HG02623 (cell line): ENCODE results near the gene HOXA7.

Experiments used
- ATAC-seq: cut with Tn5 transposase; IDR thresholded peaks from one replicate; pipeline ENCODE4 v1.9.1; 2021; ENCODE audit warnings: moderate library complexity; ENCODE audit not compliant: unreplicated experiment

Gene HOXA7

DNA sequence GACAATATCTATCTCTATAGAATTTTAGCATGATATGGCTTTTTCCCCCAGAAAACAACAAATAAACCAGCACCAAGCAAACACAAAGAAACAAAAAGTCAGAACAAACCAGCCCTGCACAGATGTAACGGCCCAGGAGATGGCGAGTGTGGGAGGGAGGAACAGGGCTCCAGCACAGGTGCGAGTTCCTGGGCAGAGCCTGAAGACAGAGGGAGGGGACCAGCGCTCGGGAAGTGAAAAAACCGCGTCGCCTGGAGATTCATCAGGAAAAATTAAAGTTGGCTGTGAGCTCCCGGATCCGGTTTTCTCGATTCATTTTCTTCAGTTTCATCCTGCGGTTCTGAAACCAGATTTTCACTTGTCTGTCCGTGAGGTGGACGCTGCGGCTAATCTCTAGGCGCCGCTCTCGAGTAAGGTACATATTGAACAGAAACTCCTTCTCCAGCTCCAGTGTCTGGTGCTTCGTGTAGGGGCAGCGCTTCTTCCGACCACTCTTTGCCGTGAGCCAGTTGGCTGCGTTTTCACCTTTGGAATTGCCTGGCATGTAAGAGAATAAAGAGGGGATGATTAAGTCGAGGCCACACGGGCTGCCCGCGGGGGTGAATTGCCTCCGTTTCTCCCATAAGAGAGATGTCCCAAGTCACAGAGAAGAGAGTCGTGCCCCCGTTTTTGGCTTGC, 15.3 kb upstream of the HOXA7 start:
- no peak for ATAC-seq

DNA sequence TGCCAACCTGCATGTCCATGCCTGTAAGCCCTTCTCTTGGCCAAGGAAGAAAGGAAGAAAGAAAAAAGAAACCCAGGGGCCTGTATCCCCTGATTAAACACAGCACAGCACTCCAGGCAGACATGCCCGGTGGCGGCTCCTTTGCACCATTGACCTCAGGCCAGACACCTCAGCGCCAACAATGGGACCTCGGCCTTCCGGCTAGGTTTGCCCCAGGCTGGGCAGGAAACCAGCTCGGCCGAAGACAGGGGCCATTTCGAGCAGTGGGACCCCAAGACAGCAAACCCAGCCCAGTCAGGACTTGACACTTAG, 14.8 kb upstream of the HOXA7 start:
- ATAC-seq = no peak

DNA sequence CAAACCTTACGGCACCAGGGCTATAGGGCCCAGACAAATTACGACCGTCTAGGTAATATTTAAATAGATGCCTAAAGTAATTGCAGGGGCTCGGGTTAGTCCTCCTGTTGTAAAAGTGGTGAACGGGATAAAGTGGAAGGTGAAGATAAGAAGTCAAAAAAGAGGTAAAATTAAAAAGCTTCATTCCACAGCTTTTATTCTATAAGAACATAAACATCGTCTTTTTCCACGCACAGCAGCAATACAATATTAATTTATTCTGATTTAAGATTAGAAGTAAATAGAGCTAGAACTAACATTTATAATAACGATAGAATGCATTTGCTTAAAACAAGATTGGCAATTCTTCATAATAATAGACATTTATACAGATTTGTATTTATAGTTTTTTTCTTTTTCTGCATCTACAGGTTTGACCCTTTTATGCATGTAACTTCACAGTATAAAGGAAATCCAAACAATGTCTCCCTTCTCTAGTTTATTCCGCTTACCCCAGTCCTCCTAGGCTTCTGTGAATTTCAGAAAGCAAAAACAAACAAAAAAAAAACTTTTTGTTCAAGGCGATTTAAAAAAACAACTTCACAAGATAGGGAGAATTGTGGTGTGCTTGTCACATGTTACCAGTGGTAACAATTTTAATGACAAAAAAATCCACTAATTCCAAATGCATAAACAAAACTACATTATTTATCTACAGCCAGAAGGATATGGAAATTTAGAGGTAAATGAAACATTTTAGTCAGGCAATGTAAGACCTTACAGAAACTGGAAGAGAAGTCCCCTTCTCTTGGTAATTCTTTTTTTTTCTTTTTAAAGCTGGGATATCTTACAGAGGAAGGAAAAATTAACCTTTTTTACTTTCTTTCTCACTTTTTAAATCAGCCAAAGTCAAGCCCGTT, 14.2 kb upstream of the HOXA7 start:
- ATAC-seq = no peak

DNA sequence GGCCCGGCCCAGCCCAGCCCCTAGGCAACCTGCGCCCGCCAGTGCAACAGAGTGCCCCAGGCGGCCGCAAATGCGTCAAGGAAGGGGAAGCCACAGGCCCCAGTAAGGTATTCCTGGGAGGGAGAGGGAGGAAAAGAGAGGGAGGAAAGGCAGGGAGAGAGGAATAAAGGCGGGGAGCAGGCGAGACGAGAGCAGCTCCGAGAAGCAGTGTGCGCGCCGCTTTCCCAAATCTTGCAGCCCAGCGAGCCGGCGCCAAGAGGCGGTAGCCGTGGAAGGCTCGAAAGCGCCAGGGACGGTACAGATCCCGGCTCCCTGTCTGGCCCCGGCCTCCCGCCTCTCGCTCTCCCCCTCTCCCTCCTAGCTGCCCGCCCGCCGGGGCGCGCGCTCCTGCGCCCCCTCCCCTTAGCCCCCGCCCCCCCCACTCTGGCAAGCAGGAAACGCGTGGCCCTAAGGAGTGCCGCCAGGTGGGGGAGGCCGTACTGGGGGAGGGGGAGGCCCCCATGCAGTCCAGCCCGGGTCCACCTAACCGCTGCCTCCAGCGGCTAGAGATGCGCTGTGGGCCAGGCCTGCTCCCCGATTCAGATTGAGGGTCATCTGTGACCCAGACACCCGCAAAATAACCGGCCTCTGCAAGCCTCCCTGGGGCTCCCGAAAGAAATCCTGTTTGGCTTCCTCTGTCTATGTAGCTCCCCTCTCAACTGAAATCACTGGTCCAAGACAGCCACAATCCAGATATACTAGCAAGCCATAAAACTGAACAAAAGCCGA, 13.4 kb upstream of the HOXA7 start:
- ATAC-seq = no peak

- no peak for ATAC-seq
Measured at GRCh38 chr7:27168265-27168947, 11.9 kb upstream of the HOXA7 start.

DNA sequence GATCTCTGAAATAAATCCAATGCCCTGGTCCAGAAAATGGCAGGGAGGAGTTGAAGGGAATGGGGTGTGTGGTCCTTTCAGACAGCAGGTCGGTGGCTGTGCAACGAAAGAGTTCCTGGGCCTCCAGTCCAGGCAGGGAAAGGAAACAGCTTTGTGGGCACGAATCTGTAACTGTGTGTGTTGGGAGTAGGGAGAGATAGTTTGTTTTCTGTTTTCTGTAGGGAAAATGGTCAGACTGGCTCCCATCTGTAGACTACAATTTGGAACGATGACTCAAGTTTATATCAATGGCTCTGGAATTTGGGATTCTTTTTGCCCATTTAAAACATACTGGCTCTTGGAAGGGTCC, 11.4 kb upstream of the HOXA7 start:
- no peak for ATAC-seq

DNA sequence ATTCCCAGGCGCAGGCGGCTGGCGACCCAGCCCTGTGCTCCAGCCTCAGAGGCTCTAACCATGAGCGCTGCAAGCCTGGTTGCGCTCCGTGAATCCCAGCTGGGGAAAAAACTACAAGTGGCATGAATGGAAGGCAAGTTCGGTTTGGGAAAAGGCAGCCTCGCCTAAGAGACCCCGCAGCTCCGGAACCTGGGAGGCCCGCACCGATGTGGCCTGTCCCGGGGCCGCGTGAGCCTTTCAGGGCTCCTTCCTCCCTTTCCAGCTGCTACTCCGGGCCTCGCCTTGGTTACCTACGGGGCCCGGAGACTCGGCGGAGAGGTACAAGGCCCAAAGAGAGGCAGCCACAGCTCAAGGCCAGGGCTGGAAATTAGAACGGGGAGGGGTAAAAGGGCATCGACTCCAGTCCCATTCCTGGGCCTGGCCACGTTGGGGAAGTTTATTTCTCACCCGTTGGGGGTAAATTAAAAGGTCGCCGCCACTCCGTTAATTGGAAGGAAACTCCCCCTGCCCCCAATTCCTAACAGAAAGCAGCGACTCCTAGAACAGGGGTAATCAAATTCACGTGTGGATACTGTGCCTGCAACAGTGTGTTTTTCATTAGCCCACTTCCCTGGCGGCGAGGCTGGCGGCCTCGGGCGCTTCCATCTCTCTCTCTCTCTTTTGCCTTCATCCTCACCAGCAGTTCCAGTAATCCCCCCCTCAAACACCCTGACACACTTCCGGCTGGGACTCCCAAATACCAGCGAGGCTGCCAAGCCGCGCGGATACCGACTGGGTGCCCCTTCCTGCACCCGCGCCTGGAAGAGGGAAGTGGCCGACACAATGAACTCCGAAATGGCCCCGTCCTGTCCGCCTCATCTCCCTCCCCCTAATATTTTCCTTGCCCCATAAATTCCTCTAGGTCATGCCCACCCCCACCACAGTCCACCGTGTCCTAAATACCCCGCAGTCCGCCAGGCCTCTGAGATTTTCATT, 10.3 kb upstream of the HOXA7 start:
- ATAC-seq = no peak

- no peak for ATAC-seq
Measured at GRCh38 chr7:27165996-27166530, 9.6 kb upstream of the HOXA7 start.

- no peak for ATAC-seq
Measured at GRCh38 chr7:27165089-27165995, 8.9 kb upstream of the HOXA7 start, which contains the start of gene HOXA9. HOXA9 (minus strand) TSS chr7:27165537; CDS start chr7:27165457, 80 bp downstream.

- no peak for ATAC-seq
Measured at GRCh38 chr7:27164367-27165088, 8.1 kb upstream of the HOXA7 start.

GRCh38 chr7:27164045-27164366, 7.5 kb upstream of the HOXA7 start:
- ATAC-seq = no peak

GRCh38 chr7:27163288-27164044, 7.0 kb upstream of the HOXA7 start:
- no peak for ATAC-seq

DNA sequence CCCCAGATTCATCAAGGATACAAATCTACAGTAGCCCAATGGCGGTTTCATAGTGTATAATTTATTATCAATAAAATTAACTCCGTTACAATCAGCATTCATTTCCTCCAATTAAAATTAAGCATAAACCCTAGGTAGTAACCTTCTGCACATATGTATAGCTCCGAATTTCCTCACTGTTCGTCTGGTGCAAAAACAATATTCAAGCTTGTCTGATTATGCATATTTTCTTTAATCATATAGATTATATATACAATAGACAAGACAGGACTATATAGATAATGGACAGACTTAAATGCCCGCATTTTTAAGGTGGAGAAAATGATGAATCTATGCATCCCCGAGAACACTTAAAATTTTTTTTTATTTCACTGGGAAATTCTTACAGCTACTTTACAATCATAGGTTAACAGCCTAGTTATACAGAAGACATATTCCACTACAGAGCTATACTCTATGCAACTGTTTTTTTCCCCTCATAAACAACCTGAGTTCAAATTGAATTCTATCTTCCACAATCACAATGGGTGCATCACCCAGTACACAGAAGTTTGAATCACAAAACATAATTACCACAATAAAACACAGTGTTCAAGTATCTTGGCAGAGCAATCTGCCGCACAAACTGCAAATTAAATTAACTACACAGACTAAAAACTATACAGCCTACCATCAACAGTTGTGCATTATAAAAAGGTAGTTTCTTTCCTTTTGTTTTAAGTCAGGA, 6.2 kb upstream of the HOXA7 start:
- no peak for ATAC-seq

DNA sequence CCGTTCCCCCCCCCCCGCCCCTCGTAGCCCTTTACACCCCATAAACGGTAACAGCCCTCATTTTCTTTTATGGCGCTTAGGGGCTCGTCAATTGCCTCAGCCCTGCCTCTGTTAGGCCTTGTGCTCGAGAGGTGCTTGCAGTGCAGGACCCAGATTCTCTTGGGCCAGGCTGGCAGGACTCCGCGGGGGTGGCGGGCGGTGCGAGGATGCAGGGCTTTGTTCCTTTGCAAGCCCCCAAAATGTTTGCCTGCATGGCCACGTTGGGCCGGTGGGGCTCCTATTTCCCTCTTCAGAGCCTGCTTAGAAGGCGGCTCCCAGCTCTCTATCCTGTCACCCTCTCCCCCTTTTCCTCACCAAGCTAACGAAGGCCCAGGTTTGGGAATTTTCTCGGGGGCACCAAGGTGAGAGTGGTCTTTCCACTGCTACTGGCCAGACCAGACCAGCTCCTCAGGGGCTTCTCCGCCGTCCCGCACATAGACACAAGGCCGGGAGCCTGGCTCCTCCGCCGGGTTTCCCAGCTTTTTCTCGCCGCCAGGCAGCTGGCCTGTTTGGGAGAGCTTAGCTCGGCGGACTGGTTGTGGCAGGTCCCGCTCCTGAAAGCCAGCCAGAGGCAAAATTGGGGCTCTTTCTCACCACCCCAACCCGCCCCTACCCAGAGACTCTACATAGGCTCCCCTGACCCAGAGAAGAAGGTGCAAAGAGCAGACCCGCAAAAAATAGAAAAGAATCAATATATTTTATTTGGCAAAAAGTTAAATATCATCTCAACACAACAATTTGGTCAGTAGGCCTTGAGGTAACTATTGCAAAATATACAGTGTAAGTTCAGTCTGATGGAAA, 5.5 kb upstream of the HOXA7 start:
- ATAC-seq = no peak

GRCh38 chr7:27161214-27161720, 4.8 kb upstream of the HOXA7 start:
- ATAC-seq = no peak
